ENCODE measurements around the gene STAB1. TPM values are rescaled to one million over a fixed set of nuclear protein-coding genes. Genes with fewer than 3 reads are reported as not detected.

Gene STAB1
- total RNA-seq, 1 donor from 2014 or later: 0.46 TPM

- Mint-ChIP-seq H3K27ac (peak overlapping the region; percentile 57), H3K9me3 (ENCODE audit: low read depth) (no peaks in the 10 kb centered on the region), H3K27me3 (no peaks in the 10 kb centered on the region), H3K4me3 (ENCODE audit: low read depth) (peak overlapping the region; percentile 44), H3K36me3 (ENCODE audit: insufficient read depth) (peaks cover 7% of the 10 kb centered on the region), H3K4me1 (ENCODE audit: low read depth) (peaks cover 34% of the 10 kb centered on the region)
- DNase-seq (ENCODE audit: low spot score, unreplicated experiment): no peak
- no peak for TF ChIP-seq CTCF (IDR thresholded peaks at IDR 0.05; ENCODE audit: unreplicated experiment)
Measured at GRCh38 chr3:52539010-52539653, 44.0 kb downstream of the STAB1 start.

- Mint-ChIP-seq H3K4me3 (ENCODE audit: low read depth) (no peak overlapping the region), H3K9me3 (ENCODE audit: low read depth) (no peaks in the 10 kb centered on the region), H3K27me3 (no peaks in the 10 kb centered on the region), H3K27ac (peak overlapping the region; percentile 31), H3K4me1 (ENCODE audit: low read depth) (peaks cover 25% of the 10 kb centered on the region), H3K36me3 (ENCODE audit: insufficient read depth) (peaks cover 7% of the 10 kb centered on the region)
- no peak for DNase-seq (ENCODE audit: low spot score, unreplicated experiment)
- TF ChIP-seq CTCF (IDR thresholded peaks at IDR 0.05; ENCODE audit: unreplicated experiment): no peak
Measured at GRCh38 chr3:52541050-52541449, 45.9 kb downstream of the STAB1 start.

GRCh38 chr3:52544937-52545336, 49.8 kb downstream of the STAB1 start:
- H3K4me1 Mint-ChIP-seq (ENCODE audit: low read depth): no peaks in the 10 kb centered on the region
- H3K27ac Mint-ChIP-seq: peak overlapping the region; percentile 93
- H3K9me3 Mint-ChIP-seq (ENCODE audit: low read depth): no peaks in the 10 kb centered on the region
- no peak for TF ChIP-seq CTCF (IDR thresholded peaks at IDR 0.05; ENCODE audit: unreplicated experiment)
- no peak for DNase-seq (ENCODE audit: low spot score, unreplicated experiment)
- H3K27me3 Mint-ChIP-seq: no peaks in the 10 kb centered on the region
- H3K36me3 Mint-ChIP-seq (ENCODE audit: insufficient read depth): peaks cover 10% of the 10 kb centered on the region
- no peak overlapping the region for H3K4me3 Mint-ChIP-seq (ENCODE audit: low read depth)

GRCh38 chr3:52546111-52546901, 51.2 kb downstream of the STAB1 start:
- no peak for DNase-seq (ENCODE audit: low spot score, unreplicated experiment)
- Mint-ChIP-seq H3K4me1 (ENCODE audit: low read depth) (no peaks in the 10 kb centered on the region), H3K36me3 (ENCODE audit: insufficient read depth) (peaks cover 13% of the 10 kb centered on the region), H3K27me3 (no peaks in the 10 kb centered on the region), H3K9me3 (ENCODE audit: low read depth) (no peaks in the 10 kb centered on the region), H3K4me3 (ENCODE audit: low read depth) (no peak overlapping the region), H3K27ac (no peak overlapping the region)
- TF ChIP-seq CTCF (IDR thresholded peaks at IDR 0.05; ENCODE audit: unreplicated experiment): no peak

GRCh38 chr3:52547143-52547542, 52.0 kb downstream of the STAB1 start:
- Mint-ChIP-seq H3K27ac (no peak overlapping the region), H3K27me3 (no peaks in the 10 kb centered on the region), H3K9me3 (ENCODE audit: low read depth) (no peaks in the 10 kb centered on the region), H3K36me3 (ENCODE audit: insufficient read depth) (peaks cover 13% of the 10 kb centered on the region), H3K4me1 (ENCODE audit: low read depth) (no peaks in the 10 kb centered on the region), H3K4me3 (ENCODE audit: low read depth) (no peak overlapping the region)
- TF ChIP-seq CTCF (IDR thresholded peaks at IDR 0.05; ENCODE audit: unreplicated experiment): no peak
- DNase-seq (ENCODE audit: low spot score, unreplicated experiment): no peak
